Mucosa of descending colon (tissue), 3 donors: ENCODE results near the gene CRIP2. TPM values are rescaled to one million over a fixed set of nuclear protein-coding genes. Genes with fewer than 3 reads are reported as not detected.
A peak's percentile ranks its signal among the peaks of the same experiment; 100 is the strongest.

Experiments used
- ATAC-seq: fragments of 200-7000 bp; cut with Tn5 transposase; one replicate; pipeline ENCODE4 v1.9.1; 2020; ENCODE audit warnings: mild to moderate bottlenecking, moderate library complexity
- DNase-seq, 3 donors: peaks; one replicate each; pipeline ENCODE4 v3.0.0-alpha.2; 2020
- H3K36me3 ChIP-seq: fragments of 200-600 bp; one replicate; pipeline ENCODE4 v1.8.0; 2021; ENCODE audit warnings: low read depth, mild to moderate bottlenecking
- H3K4me1 ChIP-seq: fragments of 200-600 bp; one replicate; pipeline ENCODE4 v1.8.0; 2021; ENCODE audit warnings: low read depth, mild to moderate bottlenecking
- H3K4me3 ChIP-seq: fragments of 200-600 bp; one replicate; pipeline ENCODE4 v1.8.0; 2021; ENCODE audit warnings: mild to moderate bottlenecking
- H3K9me3 ChIP-seq: fragments of 200-600 bp; one replicate; pipeline ENCODE4 v1.8.0; 2021; ENCODE audit warnings: mild to moderate bottlenecking
- intact Hi-C, 2 donors: fragments of 100-400 bp; cut with DNase I in 1 of 2; cut with micrococcal nuclease in 1 of 2; formaldehyde crosslinking; loops; one replicate each; pipeline versions ENCODE4 v1.11.0 to v1.11.1; 2022; cut with DNase I, micrococcal nuclease
- long read RNA-seq, 2 donors: library from polyadenylated mRNA; unstranded; transcript quantifications; one replicate each; pipeline ENCODE4 v2.0.0, GENCODE V29; 2019 to 2021
- total RNA-seq, 3 donors: library from RNA; stranded (reverse); fragmentation: NEBNext Ultra II Directional in 2 of 3; extraction: Animal tissue kit (Norgen Biotek cat#: 25700) in 2 of 3; gene quantifications; one replicate each; pipeline versions ENCODE4 v1.2.1 to v1.2.4, GENCODE V29; 2021 to 2023
- TF ChIP-seq, protein P1 (sequence below): fragments of 200-600 bp; IDR thresholded peaks from one replicate; pipeline ENCODE4 v1.8.0; 2022; ENCODE audit warnings: antibody characterized with exemption, mild to moderate bottlenecking
- donor health status: DM: no; HTN: no; CAD: no; lungs with moderate emphysema.
- donor health status: DM: no; HTN: no; CAD: no.
- donor health status: DM: no; HTN: yes; CAD: no.

Gene CRIP2, protein sequence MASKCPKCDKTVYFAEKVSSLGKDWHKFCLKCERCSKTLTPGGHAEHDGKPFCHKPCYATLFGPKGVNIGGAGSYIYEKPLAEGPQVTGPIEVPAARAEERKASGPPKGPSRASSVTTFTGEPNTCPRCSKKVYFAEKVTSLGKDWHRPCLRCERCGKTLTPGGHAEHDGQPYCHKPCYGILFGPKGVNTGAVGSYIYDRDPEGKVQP
- 10 to 100 TPM; 10.0 to 41.6 (median 23.5) TPM for total RNA-seq
- long read RNA-seq, donor 1, transcript CRIP2-201 (8 exons, 1,857 nt) = major isoform, 81 of 107 reads
- long read RNA-seq, donor 1, partial matches to known transcripts = 16 of 107 reads
- long read RNA-seq, donor 1, other reads (novel, unspliced or antisense) = 6 of 107 reads
- long read RNA-seq, donor 2, transcript CRIP2-201 (8 exons, 1,857 nt) = major isoform, 28 of 33 reads
- long read RNA-seq, donor 2, partial matches to known transcripts = 1 of 33 reads
- long read RNA-seq, donor 2, other reads (novel, unspliced or antisense) = 3 of 33 reads

DNA sequence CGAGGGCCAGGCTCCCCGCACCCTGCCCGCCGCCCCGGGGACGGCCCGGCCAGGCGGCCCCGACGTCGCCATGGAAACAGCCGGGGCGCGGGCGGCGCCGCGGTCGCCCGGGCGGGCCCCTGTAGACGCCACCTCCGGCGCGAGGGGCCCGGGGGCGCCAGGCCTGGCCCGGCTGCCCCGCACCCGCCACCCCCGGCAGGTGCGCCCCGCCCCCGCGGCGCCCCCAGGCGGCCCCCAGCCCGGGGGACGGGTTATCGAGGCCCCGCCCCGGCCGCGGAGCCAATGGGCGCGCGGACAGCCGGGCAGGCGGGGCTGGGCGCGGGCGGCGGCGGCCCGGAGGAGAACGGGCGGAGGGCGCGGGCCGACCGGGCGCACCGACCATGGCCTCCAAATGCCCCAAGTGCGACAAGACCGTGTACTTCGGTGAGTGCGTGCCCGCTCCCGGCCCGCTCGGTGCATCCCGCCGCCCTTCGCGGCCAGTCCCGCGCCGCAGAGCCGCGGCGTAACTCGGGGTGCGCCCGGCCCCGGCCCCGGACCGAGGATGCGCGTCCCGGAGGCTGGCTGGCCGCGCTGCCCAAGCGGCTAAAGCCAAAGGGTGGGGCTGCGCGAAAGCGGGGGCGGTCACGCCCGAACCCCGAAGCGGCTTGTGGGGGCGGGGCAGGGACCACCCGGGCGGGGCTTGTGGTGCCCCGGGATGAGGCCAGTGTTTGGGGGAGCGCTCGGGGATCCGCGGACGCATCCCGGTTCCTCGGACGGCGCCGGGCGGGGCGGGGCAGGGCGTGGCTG lies at the start of gene CRIP2:
Gene CRIP2 (plus strand): TSS at position 339 of the 786 bp plus-strand sequence. CDS start 42 bp downstream, at position 381.
- ATAC-seq (peak; percentile 17), DNase-seq (peak in 2 of 3 donors; percentile 33 to 54)
- TF ChIP-seq, protein P1, sequence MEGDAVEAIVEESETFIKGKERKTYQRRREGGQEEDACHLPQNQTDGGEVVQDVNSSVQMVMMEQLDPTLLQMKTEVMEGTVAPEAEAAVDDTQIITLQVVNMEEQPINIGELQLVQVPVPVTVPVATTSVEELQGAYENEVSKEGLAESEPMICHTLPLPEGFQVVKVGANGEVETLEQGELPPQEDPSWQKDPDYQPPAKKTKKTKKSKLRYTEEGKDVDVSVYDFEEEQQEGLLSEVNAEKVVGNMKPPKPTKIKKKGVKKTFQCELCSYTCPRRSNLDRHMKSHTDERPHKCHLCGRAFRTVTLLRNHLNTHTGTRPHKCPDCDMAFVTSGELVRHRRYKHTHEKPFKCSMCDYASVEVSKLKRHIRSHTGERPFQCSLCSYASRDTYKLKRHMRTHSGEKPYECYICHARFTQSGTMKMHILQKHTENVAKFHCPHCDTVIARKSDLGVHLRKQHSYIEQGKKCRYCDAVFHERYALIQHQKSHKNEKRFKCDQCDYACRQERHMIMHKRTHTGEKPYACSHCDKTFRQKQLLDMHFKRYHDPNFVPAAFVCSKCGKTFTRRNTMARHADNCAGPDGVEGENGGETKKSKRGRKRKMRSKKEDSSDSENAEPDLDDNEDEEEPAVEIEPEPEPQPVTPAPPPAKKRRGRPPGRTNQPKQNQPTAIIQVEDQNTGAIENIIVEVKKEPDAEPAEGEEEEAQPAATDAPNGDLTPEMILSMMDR = no peak
- Histone ChIP-seq H3K36me3 (no peaks in the 10 kb centered on the region), H3K4me1 (peaks cover 33% of the 10 kb centered on the region), H3K9me3 (no peaks in the 10 kb centered on the region), H3K4me3 (no peak within 1 kb of the TSS)
- intact Hi-C loops = no loop called here

DNA sequence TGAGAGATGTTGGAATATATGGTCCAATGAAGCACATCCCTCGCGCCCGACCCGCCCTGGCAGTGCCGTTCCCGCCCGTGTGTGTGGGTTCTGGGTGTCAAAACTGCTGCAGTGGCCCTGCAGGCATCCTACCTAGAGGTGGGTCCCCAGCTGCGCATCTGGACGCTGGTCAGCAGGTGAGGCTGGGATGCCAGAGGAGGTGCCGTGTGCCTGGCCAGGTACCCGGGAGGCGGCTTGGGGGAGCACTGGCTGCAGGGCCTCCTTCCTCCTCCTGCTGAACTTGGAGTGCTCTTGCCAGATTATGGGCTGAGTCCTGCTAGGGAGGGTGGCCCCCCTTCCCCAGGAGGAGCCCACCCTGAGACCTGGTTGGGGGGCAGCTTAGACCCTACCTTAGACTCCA lies 49.8 kb upstream of the CRIP2 start:
- Histone ChIP-seq H3K4me3 (no peak overlapping the region), H3K36me3 (no peaks in the 10 kb centered on the region), H3K4me1 (peaks cover 5% of the 10 kb centered on the region), H3K9me3 (no peaks in the 10 kb centered on the region)
- TF ChIP-seq, protein P1 = no peak
- ATAC-seq (no peak), DNase-seq (no peak)
- intact Hi-C loops = no loop called here

DNA sequence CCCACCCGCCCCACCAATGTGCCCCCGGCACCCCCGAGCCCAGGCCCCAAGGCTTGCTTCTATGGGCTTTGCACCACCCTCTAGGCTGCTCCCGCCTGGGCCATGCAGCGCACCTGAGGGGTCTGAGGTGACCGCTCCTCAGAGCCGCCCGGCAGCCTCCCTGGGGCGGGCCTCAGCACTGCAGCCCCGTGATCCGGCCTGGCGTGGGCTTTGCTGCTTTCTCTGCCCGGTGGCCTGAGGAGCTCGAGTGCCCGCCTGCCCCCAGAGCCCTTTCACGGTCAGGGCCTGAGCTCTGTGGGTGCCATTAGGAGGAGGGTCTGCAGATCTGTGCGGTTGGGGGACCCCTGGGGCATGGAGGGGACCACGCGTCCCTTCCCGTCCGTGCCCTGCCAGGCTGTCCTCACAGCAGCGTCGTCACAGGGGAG lies 48.8 kb upstream of the CRIP2 start:
- Histone ChIP-seq H3K9me3 (no peaks in the 10 kb centered on the region), H3K4me1 (peaks cover 5% of the 10 kb centered on the region), H3K36me3 (no peaks in the 10 kb centered on the region), H3K4me3 (no peak overlapping the region)
- TF ChIP-seq, protein P1 = no peak
- DNase-seq (no peak), ATAC-seq (no peak)
- intact Hi-C loops = no loop called here

DNA sequence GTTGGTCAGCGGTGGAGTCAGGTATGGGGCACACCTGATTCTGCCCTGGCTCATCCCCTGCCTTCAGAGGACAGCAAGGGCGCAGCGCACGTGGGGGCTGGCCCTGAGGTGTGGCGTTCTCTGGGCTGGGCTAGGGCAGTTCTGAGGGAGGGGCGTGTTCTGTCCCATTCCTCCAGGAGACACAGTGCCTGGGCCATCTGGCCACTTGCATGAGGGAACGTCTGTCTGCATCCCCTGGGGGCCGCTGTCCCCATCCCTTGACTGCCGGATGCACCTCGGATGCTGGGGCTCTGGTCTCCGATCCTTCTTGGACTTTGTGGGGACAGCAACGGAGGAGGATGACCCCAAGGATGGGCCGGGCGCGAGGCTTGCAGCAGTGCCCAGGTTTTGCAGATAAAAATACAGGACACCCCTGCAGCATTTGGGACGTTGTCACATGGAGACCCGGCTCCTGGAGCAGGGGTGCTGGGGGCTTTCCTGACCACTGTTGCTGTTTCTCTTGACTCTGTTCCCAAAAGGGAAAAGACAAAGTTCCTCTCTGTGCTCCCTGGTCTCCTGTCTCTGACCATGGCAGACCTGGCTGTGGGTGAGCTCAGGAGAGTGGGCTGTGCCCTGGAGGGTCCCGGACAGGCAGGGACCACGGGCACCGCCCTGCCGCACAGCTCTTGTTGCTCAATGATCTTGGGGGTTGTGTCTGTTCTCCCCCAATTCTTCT lies 48.0 kb upstream of the CRIP2 start:
- ATAC-seq = no peak
- H3K4me3 ChIP-seq = no peak overlapping the region
- peaks cover 4% of the 10 kb centered on the region for H3K4me1 ChIP-seq
- H3K9me3 ChIP-seq = no peaks in the 10 kb centered on the region
- intact Hi-C loops = no loop called here
- TF ChIP-seq, protein P1 = no peak
- no peaks in the 10 kb centered on the region for H3K36me3 ChIP-seq
- no peak for DNase-seq

DNA sequence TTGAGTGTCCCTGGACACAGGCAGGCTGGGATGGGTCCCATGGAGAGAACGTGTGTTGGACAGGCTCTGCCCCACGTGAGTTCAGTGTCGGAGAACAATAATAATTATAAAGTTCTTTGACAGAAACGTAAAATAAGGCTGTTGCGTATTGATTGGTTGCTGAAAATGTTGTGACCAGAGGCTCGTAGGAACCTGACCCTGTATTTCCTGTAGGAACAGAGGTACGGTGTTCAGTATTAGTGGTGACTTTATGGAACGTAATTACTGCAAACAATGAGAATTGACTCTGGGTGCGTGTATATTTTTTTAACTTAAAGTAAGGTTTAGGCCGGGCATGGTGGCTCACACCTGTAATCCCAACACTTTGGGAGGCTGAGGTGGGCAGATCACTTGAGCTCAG lies 47.2 kb upstream of the CRIP2 start:
- Histone ChIP-seq H3K36me3 (no peaks in the 10 kb centered on the region), H3K4me3 (no peak overlapping the region), H3K9me3 (no peaks in the 10 kb centered on the region), H3K4me1 (no peaks in the 10 kb centered on the region)
- TF ChIP-seq, protein P1 = no peak
- no peak for DNase-seq
- intact Hi-C loops = no loop called here
- ATAC-seq = no peak
